HG02763 (cell line): ENCODE data around the gene PRDM16.

Source experiments
- ATAC-seq: cut with Tn5 transposase; IDR thresholded peaks from one replicate; pipeline ENCODE4 v1.9.1; 2021; ENCODE audit warnings: mild to moderate bottlenecking, moderate library complexity; ENCODE audit not compliant: unreplicated experiment

PRDM16 gene

GRCh38 chr1:3174487-3175247 lies 105.7 kb downstream of the PRDM16 start:
- ATAC-seq = no peak

- ATAC-seq = no peak
These were observed 106.5 kb downstream of the PRDM16 start for GRCh38 chr1:3175486-3175885.

DNA sequence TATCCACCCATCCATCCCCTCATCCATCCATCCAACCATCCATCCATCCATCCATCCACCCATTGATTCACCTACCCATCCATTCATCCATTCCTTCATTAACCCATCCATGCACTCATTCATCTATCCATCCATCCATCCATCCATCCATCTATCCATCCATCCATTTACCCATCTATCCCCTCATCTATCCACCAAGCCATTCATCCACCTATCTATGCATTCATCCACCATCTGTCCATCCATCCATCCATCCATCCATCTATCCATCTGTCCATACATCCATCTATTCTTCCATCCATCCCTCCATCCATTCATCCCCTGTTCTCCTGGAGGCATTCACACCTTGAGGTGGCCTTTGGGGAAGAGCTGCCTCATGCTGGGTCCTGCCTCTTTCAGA lies 107.0 kb downstream of the PRDM16 start:
- no peak for ATAC-seq

DNA sequence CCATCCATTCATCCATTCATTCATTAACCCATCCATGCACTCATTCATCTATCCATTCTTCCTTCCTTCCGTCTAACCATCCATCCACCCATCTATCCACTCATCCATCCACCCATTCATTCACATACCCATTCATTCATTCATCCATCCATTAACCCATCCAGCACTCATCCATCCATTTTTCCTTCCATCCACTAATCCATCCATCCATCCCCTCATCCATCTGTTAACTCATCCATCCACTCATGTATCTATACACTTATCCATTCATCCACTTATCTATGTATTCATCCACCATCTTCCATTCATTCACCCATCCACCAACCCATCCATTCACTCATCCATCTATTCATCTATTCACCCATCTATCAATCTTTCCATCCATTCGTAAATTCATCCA lies 107.8 kb downstream of the PRDM16 start:
- no peak for ATAC-seq

DNA sequence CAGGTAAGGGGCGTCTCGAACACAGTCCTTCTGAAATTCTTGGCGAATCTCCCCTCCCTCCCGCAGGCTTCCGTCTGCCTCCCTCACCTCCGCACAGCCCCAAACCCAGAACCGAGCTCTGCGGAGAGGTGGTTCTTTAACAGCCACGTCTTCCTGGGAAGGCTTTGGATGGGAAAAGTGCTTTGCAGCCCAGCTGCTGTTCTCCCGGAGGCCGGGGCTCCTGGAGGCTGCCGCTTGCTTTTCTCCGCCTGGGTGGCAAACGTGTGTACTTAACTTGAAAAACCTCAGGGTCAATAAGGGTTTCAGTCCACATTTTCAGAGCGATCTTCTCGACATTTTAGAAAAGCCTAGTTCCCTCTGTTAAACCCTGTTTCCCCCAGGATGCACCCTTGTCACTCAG lies 109.3 kb downstream of the PRDM16 start:
- no peak for ATAC-seq

DNA sequence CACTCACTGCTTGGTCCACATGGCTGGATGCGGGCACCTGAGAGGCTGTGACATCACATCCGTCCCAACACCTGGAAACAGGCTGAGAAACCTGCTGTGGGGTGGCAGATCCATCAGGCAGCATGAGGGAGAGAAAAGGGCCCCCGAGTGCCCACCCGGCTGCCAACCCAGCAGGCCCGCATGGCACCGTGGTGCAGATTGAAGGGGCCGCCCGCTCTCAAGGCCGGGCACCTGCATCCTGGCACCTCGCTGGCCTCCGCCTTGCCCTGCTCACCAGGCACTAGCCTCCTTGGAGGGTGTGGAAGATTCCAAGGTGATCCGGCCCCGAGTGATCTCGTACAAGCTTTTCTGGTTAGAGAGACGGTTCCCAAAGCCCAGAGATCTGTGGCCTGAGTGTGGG lies 110.5 kb downstream of the PRDM16 start:
- ATAC-seq = no peak

- ATAC-seq = no peak
These were observed 111.9 kb downstream of the PRDM16 start for GRCh38 chr1:3180915-3181314.

DNA sequence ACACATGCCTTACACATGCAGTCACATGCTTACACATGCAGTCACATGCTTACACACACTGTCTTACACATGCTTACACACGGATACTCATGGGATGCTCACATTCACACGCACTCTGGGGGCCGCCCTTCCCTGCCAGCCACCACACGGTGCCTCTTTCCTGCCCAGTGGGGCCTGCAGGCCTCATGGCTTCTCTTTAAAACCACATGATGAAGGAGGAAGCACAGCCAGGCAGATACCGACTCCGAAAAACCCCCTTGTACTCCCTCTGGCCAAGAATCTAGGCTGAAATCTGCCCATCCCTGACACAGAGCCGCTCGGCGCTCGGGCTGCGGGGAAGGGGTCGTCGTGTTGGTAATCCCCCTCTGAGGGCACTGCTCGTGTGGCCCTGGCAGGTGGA lies 113.0 kb downstream of the PRDM16 start:
- no peak for ATAC-seq

DNA sequence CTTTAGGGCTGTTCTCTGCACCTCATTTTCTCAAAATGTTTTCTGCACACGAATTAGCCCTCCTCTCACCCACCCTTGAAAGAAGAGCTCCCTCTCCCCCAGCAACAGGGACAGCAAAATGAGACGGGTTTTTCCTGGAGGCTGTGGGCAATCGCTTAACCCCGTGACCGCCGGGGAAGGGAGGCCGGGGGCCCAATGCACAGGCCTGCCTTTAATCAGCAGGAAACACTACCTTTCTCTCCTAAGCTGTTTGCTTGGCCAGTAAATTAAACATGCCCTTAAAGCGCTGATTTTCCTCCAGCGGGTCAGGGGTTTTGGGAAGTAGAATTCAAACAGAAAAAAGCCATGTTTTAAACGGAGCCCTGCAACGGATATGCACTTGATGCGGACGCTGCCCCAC lies 114.4 kb downstream of the PRDM16 start:
- ATAC-seq = no peak

DNA sequence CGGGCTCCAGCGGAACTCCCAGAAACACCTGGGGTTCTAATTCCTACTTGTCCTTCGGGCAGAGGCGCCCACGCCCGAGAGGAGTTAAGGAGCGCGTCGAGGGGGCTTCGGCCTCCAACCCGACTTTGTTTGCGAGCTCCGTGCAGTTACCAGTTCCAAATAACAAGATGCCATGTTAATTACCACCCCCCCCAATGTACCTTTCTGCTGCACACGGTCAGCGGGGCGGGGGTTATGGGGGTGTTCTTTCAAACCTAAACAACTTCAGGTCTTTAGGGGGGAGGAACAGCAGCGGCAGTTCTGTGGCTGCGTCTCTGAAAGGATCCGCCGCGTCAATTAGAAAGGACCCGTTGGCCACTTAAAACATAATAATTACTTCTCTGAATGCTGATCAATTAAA lies 114.8 kb downstream of the PRDM16 start:
- no peak for ATAC-seq

DNA sequence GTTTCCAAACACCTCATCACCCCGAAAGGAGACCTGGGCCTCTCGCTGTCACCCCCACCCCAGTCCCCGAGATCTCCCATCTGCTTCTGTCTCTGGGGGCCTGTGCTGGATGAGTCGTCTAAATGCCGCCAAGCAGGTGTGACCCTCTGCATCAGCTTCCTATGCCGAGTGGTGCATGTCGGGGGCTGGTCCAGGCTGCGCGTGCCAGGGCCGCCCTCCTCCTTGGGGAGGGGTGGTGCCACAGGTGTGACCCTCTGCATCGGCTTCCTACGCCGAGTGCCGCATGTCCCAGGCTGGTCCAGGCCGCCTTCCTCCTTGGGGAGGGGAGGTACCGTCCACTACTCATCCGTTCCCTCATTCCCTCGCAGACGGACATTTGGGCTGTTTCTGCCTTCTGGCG lies 115.7 kb downstream of the PRDM16 start:
- ATAC-seq = no peak

DNA sequence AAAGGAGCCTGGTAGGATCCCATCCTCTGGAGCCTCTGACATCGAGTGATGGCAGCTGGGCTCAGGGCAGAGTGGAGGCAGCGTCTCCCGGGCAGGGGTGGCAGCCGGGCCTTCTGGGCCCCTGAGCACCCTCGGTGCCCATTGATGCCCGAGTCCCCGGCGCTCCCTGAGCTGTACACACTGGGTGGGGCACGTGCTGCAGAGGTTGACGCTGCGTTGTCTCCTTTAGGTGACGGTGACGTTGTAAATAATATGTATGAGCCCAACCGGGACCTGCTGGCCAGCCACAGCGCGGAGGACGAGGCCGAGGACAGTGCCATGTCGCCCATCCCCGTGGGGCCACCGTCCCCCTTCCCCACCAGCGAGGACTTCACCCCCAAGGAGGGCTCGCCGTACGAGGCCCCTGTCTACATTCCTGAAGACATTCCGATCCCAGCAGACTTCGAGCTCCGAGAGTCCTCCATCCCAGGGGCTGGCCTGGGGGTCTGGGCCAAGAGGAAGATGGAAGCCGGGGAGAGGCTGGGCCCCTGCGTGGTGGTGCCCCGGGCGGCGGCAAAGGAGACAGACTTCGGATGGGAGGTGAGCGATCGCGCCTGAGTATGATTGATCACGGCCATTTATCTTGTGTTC lies 117.0 kb downstream of the PRDM16 start:
- no peak for ATAC-seq

- no peak for ATAC-seq
These were observed 117.5 kb downstream of the PRDM16 start for GRCh38 chr1:3186526-3186921.

- ATAC-seq = no peak
These were observed 118.6 kb downstream of the PRDM16 start for GRCh38 chr1:3187415-3188149.

GRCh38 chr1:3188150-3188971 lies 119.4 kb downstream of the PRDM16 start:
- no peak for ATAC-seq

- ATAC-seq = no peak
These were observed 121.4 kb downstream of the PRDM16 start for GRCh38 chr1:3190256-3191041.

DNA sequence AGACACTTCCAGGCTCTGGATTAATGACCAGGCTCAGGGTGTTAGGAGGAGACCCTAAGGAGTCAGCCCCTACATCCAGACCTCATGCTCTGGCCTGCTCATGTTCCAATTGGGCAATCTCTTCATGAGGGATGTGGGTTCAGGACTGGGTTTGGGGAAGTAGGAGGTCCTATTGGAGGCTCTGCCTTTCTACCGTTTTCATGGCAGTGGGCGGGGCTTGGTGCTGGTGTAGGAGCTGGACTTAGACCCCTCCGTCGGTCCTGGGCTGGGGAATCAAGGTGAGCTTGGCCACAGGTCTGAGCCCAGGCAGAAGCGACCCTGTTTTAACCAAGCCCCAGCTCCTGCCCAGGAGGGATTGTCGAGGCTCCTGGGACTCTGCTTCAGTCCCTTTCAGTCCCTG lies 123.4 kb downstream of the PRDM16 start:
- no peak for ATAC-seq

GRCh38 chr1:3192825-3193224 lies 123.8 kb downstream of the PRDM16 start:
- ATAC-seq = no peak

DNA sequence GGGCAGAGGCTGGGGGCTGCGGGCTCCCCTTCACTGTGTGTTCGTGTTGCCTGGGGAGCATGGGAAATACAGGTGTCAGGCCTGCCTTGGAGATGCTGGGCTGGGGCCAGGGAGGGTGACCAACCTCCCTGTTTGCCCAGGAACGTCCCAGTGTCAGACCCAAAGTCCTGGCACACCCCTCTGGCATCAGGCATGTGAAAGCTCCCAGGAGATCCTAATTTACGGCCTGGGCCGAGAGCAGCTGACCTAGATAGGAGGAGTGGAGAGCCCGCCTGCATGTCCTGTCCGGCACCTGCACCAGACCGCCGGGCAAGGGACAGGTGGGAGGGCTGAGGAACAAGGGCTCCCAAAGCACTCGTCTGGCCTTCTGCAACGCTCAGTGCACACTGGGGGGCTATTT lies 124.8 kb downstream of the PRDM16 start:
- no peak for ATAC-seq

GRCh38 chr1:3194760-3195479 lies 125.9 kb downstream of the PRDM16 start:
- no peak for ATAC-seq
